ENCODE measurements around the gene TNS4.

DNA sequence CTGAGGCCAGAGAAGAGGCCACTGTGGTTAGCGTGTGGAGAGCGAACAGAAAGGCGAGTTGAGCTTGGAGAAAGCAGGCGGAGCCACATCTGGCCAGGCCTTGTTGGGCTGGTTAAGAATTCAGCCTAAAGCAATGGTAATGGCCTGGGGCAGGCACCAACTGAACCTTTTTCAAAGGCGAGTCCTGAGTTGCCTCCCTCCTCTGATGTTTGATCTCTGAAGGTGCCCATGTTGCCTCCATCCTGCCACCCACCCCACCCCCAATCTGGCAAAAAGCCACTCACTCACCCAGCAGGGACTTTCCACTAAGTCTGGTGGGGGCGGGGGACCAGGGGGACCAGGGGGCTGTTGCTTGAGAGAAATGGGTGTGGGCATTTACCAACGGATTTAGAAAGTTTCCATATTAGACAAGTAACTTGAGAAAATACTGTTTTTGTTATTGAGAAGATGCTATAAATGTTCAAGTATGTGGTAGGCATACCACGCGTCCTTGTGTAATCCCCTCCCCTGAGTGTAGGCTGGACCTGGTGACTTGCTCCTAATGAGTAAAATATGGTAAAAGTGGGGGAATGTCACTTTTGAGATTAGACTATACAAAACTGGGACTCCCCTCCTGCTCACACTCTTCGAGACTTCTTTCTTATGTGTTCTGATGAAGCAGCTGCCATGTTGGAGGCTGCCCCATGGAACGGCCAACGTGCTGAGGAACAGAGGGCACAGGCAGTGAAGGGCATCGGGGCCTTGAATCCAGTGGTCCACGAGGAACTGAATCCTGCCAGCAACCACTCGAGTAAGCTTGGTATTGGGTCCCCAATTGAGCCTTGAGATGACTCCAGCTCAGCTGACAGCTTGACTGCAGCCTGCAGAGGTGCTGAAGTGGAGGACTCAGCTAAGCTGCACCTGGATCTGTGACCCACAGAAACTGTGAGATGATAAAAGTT, 29.9 kb upstream of the TNS4 start:
- TF ChIP-seq, protein P1, sequence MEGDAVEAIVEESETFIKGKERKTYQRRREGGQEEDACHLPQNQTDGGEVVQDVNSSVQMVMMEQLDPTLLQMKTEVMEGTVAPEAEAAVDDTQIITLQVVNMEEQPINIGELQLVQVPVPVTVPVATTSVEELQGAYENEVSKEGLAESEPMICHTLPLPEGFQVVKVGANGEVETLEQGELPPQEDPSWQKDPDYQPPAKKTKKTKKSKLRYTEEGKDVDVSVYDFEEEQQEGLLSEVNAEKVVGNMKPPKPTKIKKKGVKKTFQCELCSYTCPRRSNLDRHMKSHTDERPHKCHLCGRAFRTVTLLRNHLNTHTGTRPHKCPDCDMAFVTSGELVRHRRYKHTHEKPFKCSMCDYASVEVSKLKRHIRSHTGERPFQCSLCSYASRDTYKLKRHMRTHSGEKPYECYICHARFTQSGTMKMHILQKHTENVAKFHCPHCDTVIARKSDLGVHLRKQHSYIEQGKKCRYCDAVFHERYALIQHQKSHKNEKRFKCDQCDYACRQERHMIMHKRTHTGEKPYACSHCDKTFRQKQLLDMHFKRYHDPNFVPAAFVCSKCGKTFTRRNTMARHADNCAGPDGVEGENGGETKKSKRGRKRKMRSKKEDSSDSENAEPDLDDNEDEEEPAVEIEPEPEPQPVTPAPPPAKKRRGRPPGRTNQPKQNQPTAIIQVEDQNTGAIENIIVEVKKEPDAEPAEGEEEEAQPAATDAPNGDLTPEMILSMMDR (conservative IDR thresholded peaks at IDR 0.05; ENCODE audit: low read depth, low read length): no peak
- TF ChIP-seq EZH2phosphoT487 (IDR thresholded peaks at IDR 0.05; ENCODE audit: borderline replicate concordance, low read length) (no peak), EZH2 (IDR thresholded peaks at IDR 0.05; ENCODE audit: low read length, unreplicated experiment) (no peak)
